GM12873 (cell line): ENCODE measurements around the gene MORF4L2.

Experiments
- CTCF ChIP-seq: IDR thresholded peaks from 2 replicates; pipeline ENCODE4 v1.5.1; 2012; ENCODE audit warnings: low read depth, mild to moderate bottlenecking, moderate library complexity, low read length, control low read depth; ENCODE audit not compliant: insufficient read depth; ENCODE audit errors: missing control alignments

Gene MORF4L2

DNA sequence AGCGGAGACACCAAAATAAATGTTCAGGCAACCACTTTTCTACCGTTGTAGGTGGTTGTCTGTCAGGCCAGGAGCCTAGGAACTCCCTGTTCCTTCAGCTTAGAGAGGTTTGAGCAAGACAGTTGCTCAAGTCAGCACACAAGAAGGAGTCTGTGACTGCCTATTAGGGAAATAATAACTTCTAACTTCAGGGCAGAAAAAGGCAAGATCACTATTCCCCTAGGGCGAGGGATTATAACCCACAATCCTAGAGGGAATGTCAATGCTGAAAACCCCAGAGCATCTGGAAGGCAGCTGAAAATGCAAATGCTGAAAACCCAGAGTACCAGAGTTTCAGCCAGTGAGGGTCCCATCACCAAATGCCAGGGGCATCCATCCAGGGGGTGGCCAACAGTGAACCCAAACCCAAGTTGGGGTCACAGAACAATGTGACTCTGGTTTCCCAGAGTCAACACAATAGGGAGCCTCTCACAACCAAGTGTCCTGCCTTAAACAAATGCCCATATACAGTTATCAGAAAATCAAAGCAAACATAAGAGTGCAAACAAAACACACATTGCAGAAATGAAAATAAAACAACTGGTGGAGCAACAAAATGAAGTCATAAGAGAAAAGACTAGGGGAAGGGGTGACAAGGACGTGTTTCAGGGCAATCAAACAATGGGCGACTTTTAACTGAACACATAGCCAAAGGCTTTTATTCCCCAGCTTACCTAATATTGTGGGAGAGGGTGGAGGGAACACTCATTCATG is 27.6 kb downstream of the MORF4L2 start:
- no peak for TF ChIP-seq CTCF

DNA sequence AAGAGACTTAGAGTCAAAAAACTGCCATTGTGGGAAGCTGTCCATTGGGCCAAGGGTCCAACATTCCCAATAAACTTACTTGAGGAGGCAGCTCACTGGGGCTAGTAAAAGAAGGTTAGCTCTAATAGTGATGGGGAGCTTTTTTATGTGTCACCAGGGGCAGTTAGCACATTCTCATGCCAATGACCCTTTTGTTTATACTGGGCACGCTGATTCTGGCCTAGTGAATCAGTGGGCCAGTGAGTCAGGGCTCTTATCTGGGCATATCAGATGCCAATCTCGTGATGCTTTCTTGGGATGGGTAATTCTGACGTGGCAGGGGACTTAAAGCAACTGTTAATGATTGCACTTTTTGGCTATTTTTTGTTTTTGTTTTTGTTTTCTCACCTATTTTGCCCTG is 29.9 kb downstream of the MORF4L2 start:
- TF ChIP-seq CTCF: no peak

DNA sequence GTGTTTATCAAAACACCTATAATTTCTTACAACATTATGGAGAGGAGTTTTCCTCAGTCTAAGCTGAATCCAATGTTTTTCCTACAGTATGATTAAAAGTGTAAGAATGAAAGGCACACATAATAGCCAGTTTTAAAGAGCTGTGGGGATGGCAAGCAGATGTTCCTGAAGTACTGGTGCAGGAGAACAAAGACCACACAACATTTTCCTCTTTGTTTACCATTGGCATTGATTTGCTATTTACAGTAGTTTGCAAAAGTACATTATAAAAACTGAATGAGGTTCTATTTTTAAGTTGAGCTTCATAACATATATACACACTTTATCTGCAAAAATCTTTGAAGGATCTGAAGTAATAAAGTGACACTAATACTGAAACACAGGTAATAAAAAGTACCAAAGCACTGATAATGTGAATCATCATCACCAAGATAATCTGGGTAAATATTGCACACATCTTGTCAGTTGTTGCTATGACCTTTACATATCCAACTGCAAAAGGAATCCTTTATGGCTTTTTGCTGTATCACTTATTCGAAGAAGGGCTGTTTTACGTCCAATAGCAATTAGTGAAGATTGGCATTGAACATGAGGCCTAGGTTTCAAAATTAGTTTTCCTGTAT is 35.2 kb downstream of the MORF4L2 start:
- TF ChIP-seq CTCF: no peak

- no peak for TF ChIP-seq CTCF
Observed at GRCh38 chrX:103647630-103648029, 38.9 kb downstream of the MORF4L2 start.

GRCh38 chrX:103644125-103644524 is 42.4 kb downstream of the MORF4L2 start:
- TF ChIP-seq CTCF: no peak

DNA sequence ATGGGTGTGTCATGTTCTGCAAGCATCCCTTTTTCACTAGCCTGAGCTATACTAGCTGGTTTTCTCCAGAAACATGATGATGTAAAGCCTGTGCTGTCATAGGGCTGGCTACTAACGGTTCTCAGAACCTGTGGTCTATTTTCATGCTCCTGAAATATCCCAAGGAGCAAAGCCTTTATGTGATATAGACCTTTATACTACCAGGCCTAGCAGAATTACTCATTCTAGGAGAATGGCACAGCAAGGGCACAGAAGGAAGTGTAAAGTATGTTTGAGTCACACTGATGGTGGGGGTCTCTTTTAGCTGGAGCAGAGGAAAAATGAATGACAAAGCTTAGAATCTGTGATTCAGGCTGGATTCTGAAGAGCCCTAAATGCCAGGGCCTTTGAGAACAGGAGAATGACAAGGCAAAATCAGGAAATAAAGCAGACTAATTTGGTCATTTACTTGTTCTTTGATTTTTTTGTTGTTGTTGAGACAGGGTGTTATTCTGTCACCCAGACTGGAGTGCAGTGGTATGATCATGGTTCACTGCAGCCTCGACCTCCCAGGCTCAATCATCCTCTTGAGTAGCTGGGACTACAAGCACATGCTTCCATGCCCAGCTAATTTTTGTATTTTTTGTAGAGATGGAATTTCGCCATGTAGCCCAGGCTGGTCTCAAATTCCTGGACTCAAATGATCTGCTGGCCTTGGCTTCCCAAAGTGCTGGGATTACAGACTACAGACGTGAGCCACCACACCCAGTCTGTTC is 45.9 kb downstream of the MORF4L2 start:
- no peak for TF ChIP-seq CTCF
